ENCODE data around the gene COPS7B. TPM values are rescaled to one million over a fixed set of nuclear protein-coding genes. Genes with fewer than 3 reads are reported as not detected.

The COPS7B gene
- total and polyA plus RNA-seq, 2 of the 8 experiments (the other 6 are each of a cell fraction or from before 2014, with no cell fraction given): 62.2 to 72.1 TPM

DNA sequence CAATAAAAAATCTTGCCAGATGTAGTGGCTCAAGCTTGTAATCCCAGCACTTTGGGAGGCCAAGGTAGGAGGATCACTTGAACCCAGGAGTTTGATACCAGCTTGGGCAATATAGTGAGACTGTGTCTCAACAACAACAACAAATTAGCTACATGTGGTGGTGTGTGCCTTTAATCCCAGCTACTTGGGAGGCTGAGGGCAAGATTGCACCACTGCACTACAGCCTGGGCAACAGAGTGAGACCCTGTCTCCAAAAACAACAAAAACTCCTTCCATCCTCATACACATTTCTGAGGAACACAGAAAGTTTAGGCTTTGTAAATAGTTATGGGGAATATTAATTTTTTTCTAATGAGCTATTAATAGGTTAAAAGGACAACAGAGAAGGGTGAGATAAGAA lies 22.1 kb upstream of the COPS7B start:
- Histone ChIP-seq H3K4me3 (ENCODE audit: extremely low read depth in 1 of 4, insufficient read depth in 2 of 4, low read depth in 3 of 4, low read length in 4 of 4) (no peak overlapping the region), H3K79me2 (ENCODE audit: control insufficient read depth in 1 of 2, insufficient read depth in 2 of 2, low read length in 2 of 2) (no peaks in the 10 kb centered on the region; a peak in 1 of 4 replicates), H3K27ac (ENCODE audit: low read depth, low read length) (no peak overlapping the region), H4K5ac (ENCODE audit: insufficient read length, low read depth, low read length) (no peak overlapping the region), H3K79me1 (ENCODE audit: low read depth, low read length) (no peaks in the 10 kb centered on the region; the same call in 1 of the 2 replicates), H2BK120ac (replicated peaks; ENCODE audit: low read depth, low read length) (no peak overlapping the region), H3K27me3 (replicated peaks in 1 of 4; ENCODE audit: control insufficient read depth in 3 of 4, extremely low read depth in 1 of 4, insufficient read depth in 3 of 4, low read length in 3 of 4) (no peaks in the 10 kb centered on the region), H3K18ac (ENCODE audit: extremely low read depth, low read length) (no peak overlapping the region), H4K91ac (replicated peaks; ENCODE audit: insufficient read length, low read length) (no peak overlapping the region), H2BK20ac (ENCODE audit: low read length) (no peak overlapping the region), H3K23ac (ENCODE audit: insufficient read length) (no peak overlapping the region), H3K9me3 (ENCODE audit: insufficient read depth in 2 of 2, low read depth in 1 of 2, low read length in 1 of 2) (no peaks in the 10 kb centered on the region), H3K4me2 (ENCODE audit: insufficient read depth in 1 of 2, low read depth in 2 of 2, low read length in 2 of 2) (no peak overlapping the region), H4K20me1 (replicated peaks in 1 of 2; ENCODE audit: control insufficient read depth in 1 of 2, insufficient read depth in 2 of 2, low read length in 2 of 2) (no peaks in the 10 kb centered on the region), H3K4me1 (replicated peaks in 1 of 4; ENCODE audit: control insufficient read depth in 3 of 4, insufficient read depth in 4 of 4, low read length in 3 of 4) (no peaks in the 10 kb centered on the region; a peak in 1 of 7 replicates), H2BK15ac (ENCODE audit: low read length) (no peak overlapping the region), H3K23me2 (ENCODE audit: low read depth, low read length) (no peaks in the 10 kb centered on the region), H3K4ac (replicated peaks; ENCODE audit: insufficient read length, low read depth, low read length) (no peak overlapping the region), H2BK5ac (ENCODE audit: low read depth, low read length) (no peak overlapping the region), H4K8ac (ENCODE audit: extremely low read depth, insufficient read depth, low read length) (no peak overlapping the region), H2BK12ac (ENCODE audit: low read depth, low read length) (no peak overlapping the region), H3K9ac (replicated peaks in 1 of 4; ENCODE audit: extremely low read depth in 1 of 4, low read depth in 3 of 4, low read length in 3 of 4) (no peak overlapping the region), H2AK5ac (ENCODE audit: low read depth, low read length) (no peak overlapping the region), H3K56ac (replicated peaks; ENCODE audit: insufficient read length, low read depth, low read length) (no peak overlapping the region), H3K14ac (ENCODE audit: insufficient read length) (no peak overlapping the region), H2AFZ (ENCODE audit: low read length) (no peak overlapping the region), H3K36me3 (ENCODE audit: control insufficient read depth in 2 of 4, insufficient read depth in 4 of 4, low read length in 3 of 4) (no peaks in the 10 kb centered on the region)
- ChIA-PET POLR2A (ENCODE audit: partially characterized antibody) (interaction anchor here (0.6 to 1.5 kb wide), 2 partner anchors 15 to 513 kb away, joined by 3 to 4 read pairs; no protein-coding TSS in a partner anchor), CTCF (ENCODE audit: partially characterized antibody) (interaction anchor here (0.9 to 1.1 kb wide), 3 partner anchors 8 to 89 kb away, joined by 3 to 4 read pairs (median 3); no protein-coding TSS in a partner anchor)
- DNase-seq (ENCODE audit: low read depth in 1 of 2, low spot score in 2 of 2) (no peak), FAIRE-seq (no peak)
- TF ChIP-seq GABPA (IDR thresholded peaks at IDR 0.05; ENCODE audit: borderline replicate concordance, insufficient read depth, low read length) (no peak), CREB1 (IDR thresholded peaks at IDR 0.05) (no peak), FOSL1 (IDR thresholded peaks at IDR 0.05; ENCODE audit: insufficient read depth, low read depth, low read length) (no peak), ASH2L (IDR thresholded peaks at IDR 0.05; ENCODE audit: low read length) (no peak), SP2 (IDR thresholded peaks at IDR 0.05; ENCODE audit: low read length) (no peak), BCL11A (IDR thresholded peaks at IDR 0.05; ENCODE audit: low read depth in 2 of 2, low read length in 2 of 2) (no peak), PHF8 (conservative IDR thresholded peaks at IDR 0.05; ENCODE audit: low read depth, low read length) (no peak), HDAC2 (IDR thresholded peaks at IDR 0.05; ENCODE audit: borderline replicate concordance in 1 of 2, low read depth in 2 of 2, low read length in 2 of 2) (no peak), RXRA (IDR thresholded peaks at IDR 0.05; ENCODE audit: insufficient read depth, low read depth, low read length) (no peak)
- TF ChIP-seq, protein P1, sequence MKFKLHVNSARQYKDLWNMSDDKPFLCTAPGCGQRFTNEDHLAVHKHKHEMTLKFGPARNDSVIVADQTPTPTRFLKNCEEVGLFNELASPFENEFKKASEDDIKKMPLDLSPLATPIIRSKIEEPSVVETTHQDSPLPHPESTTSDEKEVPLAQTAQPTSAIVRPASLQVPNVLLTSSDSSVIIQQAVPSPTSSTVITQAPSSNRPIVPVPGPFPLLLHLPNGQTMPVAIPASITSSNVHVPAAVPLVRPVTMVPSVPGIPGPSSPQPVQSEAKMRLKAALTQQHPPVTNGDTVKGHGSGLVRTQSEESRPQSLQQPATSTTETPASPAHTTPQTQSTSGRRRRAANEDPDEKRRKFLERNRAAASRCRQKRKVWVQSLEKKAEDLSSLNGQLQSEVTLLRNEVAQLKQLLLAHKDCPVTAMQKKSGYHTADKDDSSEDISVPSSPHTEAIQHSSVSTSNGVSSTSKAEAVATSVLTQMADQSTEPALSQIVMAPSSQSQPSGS (IDR thresholded peaks at IDR 0.05; ENCODE audit: low read length): no peak

Data from H1 (cell line).